Tibial nerve (tissue), 4 donors: Measurements from ENCODE around the gene NFIA.

Experiments used
- EP300 ChIP-seq, 2 donors: sonication (generic); formaldehyde crosslinking; IDR thresholded peaks; one replicate each; pipeline ENCODE4 v1.6.1; 2017; ENCODE audit warnings: antibody characterized with exemption in 2 of 2, mild to moderate bottlenecking in 1 of 2
- TF ChIP-seq, protein P1 (sequence below), 5 experiments: fragments of 200-600 bp in 3 of 5; fragments of 450-650 bp in 2 of 5; sonication (generic) in 3 of 5; IDR thresholded peaks; one replicate each; pipeline ENCODE4 v1.5.1; 2016 to 2019; ENCODE audit warnings: antibody characterized with exemption in 5 of 5, mild to moderate bottlenecking in 3 of 5, moderate library complexity in 2 of 5

DNA sequence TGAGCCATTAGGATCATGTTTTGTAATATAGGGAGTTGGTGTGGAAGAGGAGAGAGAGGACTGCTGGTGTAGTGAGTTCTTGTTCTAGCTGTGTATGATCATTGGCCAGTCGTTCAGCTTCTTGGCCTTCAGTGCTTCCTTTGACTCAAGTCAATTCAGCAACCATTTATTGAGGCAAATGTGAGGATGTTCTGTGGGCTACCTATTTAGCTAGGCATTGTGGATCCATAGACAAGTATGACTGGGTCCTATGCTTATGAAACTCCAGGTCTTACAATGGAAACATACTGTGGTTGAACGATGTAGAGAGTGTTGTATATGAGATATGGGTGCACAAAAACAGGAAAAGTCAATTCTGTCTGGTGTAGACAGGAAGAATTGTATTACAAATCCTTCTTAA is 41.7 kb downstream of the NFIA start:
- TF ChIP-seq, protein P1, sequence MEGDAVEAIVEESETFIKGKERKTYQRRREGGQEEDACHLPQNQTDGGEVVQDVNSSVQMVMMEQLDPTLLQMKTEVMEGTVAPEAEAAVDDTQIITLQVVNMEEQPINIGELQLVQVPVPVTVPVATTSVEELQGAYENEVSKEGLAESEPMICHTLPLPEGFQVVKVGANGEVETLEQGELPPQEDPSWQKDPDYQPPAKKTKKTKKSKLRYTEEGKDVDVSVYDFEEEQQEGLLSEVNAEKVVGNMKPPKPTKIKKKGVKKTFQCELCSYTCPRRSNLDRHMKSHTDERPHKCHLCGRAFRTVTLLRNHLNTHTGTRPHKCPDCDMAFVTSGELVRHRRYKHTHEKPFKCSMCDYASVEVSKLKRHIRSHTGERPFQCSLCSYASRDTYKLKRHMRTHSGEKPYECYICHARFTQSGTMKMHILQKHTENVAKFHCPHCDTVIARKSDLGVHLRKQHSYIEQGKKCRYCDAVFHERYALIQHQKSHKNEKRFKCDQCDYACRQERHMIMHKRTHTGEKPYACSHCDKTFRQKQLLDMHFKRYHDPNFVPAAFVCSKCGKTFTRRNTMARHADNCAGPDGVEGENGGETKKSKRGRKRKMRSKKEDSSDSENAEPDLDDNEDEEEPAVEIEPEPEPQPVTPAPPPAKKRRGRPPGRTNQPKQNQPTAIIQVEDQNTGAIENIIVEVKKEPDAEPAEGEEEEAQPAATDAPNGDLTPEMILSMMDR (IDR thresholded peaks at IDR 0.05), result no peak
- TF ChIP-seq EP300 (IDR thresholded peaks at IDR 0.05), result no peak
